NB4 (cell line): ENCODE measurements around the gene ZFP91.

Source experiments
- DNase-seq: peaks from one replicate; pipeline ENCODE4 v3.0.0; 2010; ENCODE audit warnings: low read depth
- H3K4me3 ChIP-seq: one replicate; pipeline ENCODE4 v1.5.1; 2011; ENCODE audit warnings: mild to moderate bottlenecking, low read depth, low read length, moderate library complexity
- CTCF ChIP-seq: IDR thresholded peaks from one replicate; pipeline ENCODE4 v1.5.1; 2012; ENCODE audit warnings: low read depth, low read length
- MAX ChIP-seq: IDR thresholded peaks from 2 replicates; pipeline ENCODE4 v1.6.1; 2011; ENCODE audit warnings: low read depth, low read length
- MYC ChIP-seq: IDR thresholded peaks from 2 replicates; pipeline ENCODE4 v1.6.1; 2011; ENCODE audit warnings: low read depth, low read length
- POLR2A ChIP-seq: IDR thresholded peaks from 2 replicates; pipeline ENCODE4 v1.6.1; 2011; ENCODE audit warnings: mild to moderate bottlenecking; ENCODE audit not compliant: insufficient read length; ENCODE audit errors: extremely low read depth

Gene ZFP91

DNA sequence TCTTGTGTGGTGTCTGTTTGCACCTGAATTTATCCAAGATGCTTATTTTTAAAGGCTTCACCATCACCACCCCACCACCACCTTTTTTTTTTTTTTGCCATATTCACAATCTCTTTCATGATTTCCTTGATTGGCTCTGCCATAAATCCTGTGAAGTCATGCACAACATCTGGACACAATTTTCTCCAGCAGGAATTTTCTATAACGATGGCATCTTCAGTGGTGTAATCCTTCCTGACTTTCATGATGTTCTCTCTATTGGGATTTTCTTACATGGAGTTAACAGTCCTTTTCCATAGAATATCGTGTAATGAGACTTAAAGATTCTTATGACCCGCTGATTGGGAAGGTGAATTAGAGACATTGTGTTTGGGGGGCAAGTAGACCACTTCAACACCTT is 17.8 kb downstream of the ZFP91 start:
- TF ChIP-seq POLR2A (no peak), MYC (no peak), MAX (no peak), CTCF (no peak)
- H3K4me3 ChIP-seq: no peak overlapping the region
- no peak for DNase-seq

DNA sequence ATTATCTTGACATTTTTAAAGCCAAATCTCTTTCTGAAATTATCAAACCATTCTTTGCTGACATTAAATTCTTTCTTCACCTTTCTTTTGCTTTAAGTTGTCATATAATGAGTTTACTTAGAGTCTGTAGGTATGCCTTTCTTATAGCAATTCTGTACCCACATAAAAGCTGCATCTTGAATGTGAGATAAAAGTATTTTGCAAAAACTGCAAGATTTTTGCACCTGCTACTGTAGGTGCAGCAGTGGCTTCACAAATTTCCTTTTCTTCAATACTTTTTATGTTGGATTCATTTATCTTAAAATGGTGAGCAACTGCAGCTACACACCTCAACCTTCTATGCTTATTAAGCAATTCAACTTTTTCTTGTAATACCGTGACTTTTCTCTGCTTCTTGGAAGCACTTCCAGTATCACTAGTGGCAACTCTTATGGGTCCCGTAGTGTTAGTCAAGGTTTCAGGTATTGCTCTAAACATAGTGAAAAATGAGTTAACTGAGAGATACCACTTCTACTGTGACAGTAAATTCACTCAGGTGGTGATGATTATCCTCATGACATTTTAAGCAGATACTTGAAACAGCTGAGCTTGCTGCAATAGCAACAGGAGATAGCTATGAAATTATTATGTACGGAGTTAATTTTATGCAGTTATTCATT is 18.8 kb downstream of the ZFP91 start:
- TF ChIP-seq CTCF (no peak), MAX (no peak), MYC (no peak), POLR2A (no peak)
- no peak for DNase-seq
- H3K4me3 ChIP-seq: no peak overlapping the region

- H3K4me3 ChIP-seq: no peak overlapping the region
- no peak for DNase-seq
- TF ChIP-seq MYC (no peak), MAX (no peak), POLR2A (no peak), CTCF (no peak)
Observed at GRCh38 chr11:58600510-58600909, 21.6 kb downstream of the ZFP91 start.

DNA sequence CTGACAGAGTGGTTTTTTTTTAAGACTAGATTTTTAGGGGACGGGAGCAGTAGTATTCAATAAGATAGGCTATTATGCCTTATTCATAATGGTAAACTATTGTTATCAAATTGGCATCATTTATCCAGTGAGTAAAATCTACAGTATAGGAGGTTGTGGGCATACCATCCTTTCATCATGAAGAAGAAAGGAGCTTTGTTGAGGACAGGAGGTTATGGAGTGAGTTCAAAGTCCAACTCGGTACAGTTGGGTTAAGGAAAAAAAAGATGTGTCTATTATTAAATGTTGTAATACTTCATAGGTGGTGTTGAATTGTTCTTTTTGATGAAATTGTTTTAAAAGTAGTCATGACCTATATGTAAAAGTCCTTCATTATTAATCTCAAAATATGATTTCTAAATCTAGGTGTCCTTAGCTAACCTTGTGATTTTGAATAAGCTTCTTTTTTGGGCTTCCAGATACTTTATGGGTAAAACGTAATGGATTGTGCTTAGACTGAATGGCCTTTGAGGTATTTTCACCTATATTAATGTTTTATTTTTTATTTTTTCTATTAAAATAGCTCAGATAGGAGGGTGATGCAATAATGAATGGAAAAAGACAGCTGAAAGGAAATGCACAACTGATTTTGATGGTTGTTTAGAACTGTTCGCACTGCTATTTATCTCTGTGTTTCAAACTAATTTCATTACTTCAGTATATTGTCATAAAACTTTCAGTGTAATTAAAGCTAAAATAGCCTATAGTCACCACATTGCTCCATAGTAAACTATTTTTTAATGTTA is 28.3 kb downstream of the ZFP91 start:
- no peak for DNase-seq
- H3K4me3 ChIP-seq: no peak overlapping the region
- TF ChIP-seq MYC (no peak), CTCF (no peak), MAX (no peak), POLR2A (no peak)

DNA sequence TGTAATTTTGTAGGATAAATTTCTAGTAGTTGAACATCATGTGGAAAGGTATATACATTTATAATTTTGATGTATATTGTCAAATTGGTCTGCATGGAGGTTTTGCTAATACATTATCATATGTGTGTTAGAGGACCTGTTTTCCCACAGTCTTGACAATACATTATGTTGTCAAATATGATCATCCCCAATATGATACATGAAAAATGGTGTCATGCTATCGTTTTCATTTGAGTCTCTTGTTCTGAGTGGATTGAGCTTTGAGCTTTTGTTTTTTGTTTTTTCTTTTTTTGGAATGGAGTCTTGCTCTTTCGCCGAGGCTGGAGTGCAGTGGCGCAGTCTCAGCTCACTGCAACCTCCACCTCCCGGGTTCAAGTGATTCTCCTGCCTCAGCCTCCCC is 29.5 kb downstream of the ZFP91 start:
- no peak for DNase-seq
- H3K4me3 ChIP-seq: no peak overlapping the region
- TF ChIP-seq CTCF (no peak), MYC (no peak), MAX (no peak), POLR2A (no peak)
